T-helper 2 cell (primary cell): Measurements from ENCODE around the gene DAD1.

Experiments used
- DNase-seq, 5 experiments: peaks; one replicate each; pipeline versions ENCODE4 v3.0.0 to v3.0.0-alpha.2; 2012 to 2022

Gene DAD1

DNA sequence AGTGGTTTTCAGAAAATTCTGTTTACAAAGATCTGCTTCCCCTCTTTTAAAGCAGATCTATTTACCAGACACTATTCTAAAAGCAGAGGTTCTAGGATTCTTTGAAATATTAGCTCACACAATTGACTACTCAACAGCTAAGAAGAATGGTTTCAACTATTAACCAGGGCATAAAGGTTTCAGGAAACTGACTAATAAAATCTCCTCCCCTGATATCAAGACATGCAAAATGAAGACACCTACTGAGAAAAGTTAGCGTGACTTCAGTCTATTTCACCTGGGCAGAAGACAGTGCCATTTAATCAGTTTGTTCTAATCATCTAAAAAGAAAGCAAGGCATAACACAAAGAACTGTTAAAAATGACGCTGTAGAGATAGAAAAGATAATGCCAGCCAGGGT, 22.2 kb downstream of the DAD1 start:
- DNase-seq: peak in 1 of 5 experiments; percentile 69

- peak in 1 of 5 experiments; percentile 13 for DNase-seq
Measured at GRCh38 chr14:22566266-22566665, 22.8 kb downstream of the DAD1 start.

DNA sequence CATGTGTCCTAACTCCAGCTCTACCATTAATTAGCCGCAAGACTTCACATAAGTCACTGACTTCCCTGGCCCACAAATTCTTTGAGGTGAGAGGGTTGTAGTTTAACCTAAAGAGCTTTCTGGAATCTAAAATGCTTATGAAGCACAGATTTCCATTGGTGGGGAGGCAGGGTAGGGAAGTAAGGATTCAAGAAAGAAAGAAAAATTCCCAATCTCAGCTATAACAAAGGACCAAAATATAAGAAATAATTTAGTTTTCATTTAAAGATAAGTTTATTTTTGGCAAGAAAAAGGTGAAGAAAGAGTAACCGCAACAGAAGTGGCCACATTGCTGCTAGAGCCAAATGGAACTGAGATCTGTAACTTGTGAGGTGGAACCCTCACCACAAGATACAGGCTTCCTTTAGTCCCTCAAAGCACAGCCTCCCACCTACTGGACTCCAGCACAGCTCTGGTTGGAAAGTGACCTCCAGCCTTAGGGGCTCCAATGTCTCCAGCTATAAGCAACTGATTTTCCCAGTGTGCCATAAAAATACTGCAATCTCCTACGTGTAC, 23.6 kb downstream of the DAD1 start:
- DNase-seq: peak in 1 of 5 experiments; percentile 70

GRCh38 chr14:22564463-22564862, 24.6 kb downstream of the DAD1 start:
- no peak for DNase-seq

DNA sequence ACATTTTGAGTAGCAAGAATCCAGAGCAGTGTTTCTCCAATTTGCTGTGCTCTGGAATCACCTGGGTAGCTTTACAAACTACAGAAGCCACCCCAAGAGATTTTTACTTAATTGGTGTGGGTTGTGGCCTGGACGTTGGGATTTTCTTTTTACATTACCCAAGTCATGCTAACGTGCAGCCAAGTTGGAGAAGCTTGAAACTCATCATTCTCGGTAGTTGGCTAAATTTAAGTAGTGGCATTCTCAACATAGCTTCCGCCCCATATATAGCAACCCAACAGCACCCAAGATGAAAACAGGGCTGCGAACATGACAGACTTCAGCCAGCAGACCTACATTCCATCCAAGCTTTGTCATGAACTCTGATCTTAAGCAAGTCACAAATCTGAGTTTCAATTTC, 25.0 kb downstream of the DAD1 start:
- peak in 1 of 5 experiments; percentile 58 for DNase-seq

GRCh38 chr14:22561661-22562579, 27.1 kb downstream of the DAD1 start:
- peak in 4 of 5 experiments; percentile 52 to 96 (median 84) for DNase-seq

- DNase-seq: no peak
Measured at GRCh38 chr14:22561366-22561660, 27.7 kb downstream of the DAD1 start.

GRCh38 chr14:22560662-22561365, 28.2 kb downstream of the DAD1 start:
- DNase-seq: peak in 1 of 5 experiments; percentile 47

GRCh38 chr14:22559041-22559440, 30.0 kb downstream of the DAD1 start:
- DNase-seq: no peak

GRCh38 chr14:22558221-22558913, 30.7 kb downstream of the DAD1 start:
- DNase-seq: peak in 4 of 5 experiments; percentile 41 to 85 (median 54)

GRCh38 chr14:22557846-22558220, 31.2 kb downstream of the DAD1 start:
- DNase-seq: peak in 1 of 5 experiments; percentile 40

DNA sequence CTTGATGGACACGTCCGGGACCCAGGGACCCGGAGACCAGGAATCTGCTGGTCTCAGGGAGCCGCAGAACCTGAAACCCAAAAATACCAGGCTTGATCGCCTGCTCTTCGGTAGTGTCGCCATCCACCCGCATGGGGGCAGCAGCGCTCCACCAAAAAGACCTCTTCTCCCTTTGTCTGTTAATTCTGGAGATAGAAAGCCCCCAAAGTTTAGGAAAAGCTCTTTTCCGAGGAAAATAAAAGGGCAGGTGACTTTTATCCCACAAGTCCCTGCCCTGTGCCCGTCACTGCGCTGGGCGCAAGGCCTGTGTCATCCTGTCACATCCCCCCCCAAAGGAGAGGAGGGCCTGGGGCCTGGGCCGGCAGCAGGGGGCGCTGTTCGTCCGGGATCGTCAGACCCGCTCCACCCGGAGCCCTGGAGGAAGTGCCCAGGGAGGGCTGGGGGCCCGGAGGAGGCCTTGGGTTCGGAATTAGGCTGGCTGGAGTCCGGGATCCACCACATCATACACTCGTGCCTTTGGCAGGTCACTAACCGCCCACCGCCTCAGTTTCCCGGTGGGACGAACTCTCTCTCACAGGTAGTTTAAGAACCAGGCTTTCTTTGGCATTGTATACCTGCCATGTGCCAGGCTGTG, 31.9 kb downstream of the DAD1 start:
- DNase-seq: peak; percentile 82 to 89 (median 86)

DNA sequence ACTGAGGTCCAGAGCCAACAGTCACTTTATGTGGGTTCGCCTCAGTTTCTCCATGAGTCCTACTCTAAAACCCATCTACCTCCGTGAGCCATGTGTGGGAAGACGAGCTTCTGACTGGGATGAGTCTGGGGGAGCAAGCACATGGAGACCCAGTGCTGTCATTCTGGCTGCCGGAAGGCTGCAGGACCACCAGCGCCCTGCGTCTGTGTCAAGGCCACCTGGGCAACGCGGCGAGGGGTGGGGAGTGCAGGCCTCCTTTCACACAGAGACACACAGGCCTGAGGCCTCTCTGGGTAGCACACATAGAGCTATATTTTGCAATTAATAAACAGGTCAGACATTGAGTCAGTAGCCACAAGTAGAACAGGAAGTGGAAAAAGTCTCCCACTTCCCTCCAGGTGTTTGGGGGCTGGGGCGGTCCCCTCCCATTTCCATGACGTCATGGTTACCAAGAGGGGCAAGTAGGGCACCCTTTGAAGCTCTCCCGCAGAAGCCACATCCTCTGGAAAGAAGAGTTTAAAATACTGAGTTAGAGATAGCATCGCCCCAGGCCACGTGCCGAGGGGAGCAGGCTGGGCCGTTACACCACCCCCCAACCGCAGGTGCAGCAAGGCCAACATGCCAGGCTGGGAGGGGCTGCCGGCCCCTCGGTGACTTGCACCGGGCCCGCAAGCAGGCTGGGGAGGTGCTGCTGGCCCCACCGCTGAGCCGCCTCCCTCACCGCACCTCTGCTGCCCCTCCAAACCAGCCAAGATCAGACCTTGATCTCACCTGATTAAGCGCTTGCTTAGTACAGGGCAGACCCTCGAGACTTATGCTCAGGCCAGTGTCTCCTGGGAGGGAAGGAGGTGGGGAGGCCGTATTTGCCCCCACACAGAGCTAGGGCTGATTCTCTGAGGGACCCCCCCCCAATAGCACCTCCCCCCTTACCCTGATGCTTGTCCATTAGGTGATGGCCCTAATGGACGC, 32.7 kb downstream of the DAD1 start:
- peak; percentile 85 to 100 (median 97) for DNase-seq

- DNase-seq: peak in 4 of 5 experiments; percentile 45 to 73 (median 62)
Measured at GRCh38 chr14:22555384-22556011, 33.5 kb downstream of the DAD1 start.

GRCh38 chr14:22554498-22555383, 34.3 kb downstream of the DAD1 start:
- peak in 1 of 5 experiments; percentile 52 for DNase-seq

DNA sequence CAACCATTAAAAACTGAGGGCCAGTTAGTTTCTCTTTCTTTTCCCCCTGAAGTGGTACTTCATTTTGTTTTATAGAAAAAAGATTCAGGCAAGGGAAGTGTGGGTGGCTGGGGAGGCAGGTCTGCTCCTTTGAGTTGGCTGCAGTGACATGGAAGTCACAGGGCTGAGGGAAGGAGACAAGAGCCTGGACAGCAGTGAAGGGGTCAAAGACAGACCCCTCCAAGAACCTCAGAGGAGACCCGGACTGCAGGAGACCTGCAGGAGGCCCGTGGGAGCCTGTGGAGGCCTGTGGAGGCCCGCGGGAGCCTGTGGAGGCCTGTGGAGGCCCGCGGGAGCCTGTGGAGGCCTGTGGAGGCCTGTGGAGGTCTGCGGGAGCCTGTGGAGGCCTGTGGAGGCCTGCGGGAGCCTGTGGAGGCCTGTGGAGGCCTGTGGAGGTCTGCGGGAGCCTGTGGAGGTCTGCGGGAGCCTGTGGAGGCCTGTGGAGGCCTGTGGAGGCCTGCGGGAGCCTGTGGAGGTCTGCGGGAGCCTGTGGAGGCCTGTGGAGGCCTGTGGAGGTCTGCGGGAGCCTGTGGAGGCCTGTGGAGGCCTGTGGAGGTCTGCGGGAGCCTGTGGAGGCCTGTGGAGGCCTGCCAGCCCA, 35.0 kb downstream of the DAD1 start:
- peak in 1 of 5 experiments; percentile 57 for DNase-seq

GRCh38 chr14:22553445-22553844, 35.6 kb downstream of the DAD1 start:
- DNase-seq: no peak

DNA sequence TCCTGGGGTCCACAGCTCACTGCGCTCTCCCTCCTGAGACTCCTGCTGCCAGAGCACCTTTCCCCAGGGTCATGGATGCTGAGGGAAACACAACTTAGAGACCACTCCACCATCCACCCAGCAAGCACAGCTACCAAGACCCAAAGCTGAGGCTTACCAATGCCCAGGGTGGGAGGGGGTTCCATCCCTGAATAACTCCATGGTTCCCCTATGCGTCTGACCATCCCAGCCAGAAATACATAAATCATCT, 36.3 kb downstream of the DAD1 start:
- no peak for DNase-seq
